NT2/D1 (cell line): ENCODE data around the gene NTM.

Source experiments
- YY1 ChIP-seq: IDR thresholded peaks from 2 replicates; pipeline ENCODE4 v1.6.1; 2011; ENCODE audit not compliant: insufficient read length, insufficient read depth
- ZNF274 ChIP-seq: IDR thresholded peaks from 2 replicates; pipeline ENCODE4 v1.6.1; 2011; ENCODE audit warnings: mild to moderate bottlenecking, low read depth, low read length

GRCh38 chr11:132050049-132050448 is 679.6 kb downstream of the NTM start:
- TF ChIP-seq ZNF274 = no peak
- no peak for TF ChIP-seq YY1
